Stimulated activated CD4-positive, alpha-beta T cell treated with anti-CD3 and anti-CD28 coated beads, Interleukin-4, amount 100 ng/mL, for 48 hours (primary cell): ENCODE measurements around the gene HES6.
"Not testable (repeated sequence)": the region's sequence is repeated elsewhere in the genome, so short reads cannot be mapped to it uniquely, and the experiment has no call there.

Source experiments
- DNase-seq, 2 donors: peaks; one replicate each; pipeline ENCODE4 v3.0.0-alpha.2; 2020; ENCODE audit warnings: low read depth in 2 of 2

The HES6 gene

GRCh38 chr2:238273433-238273832, 33.6 kb upstream of the HES6 start:
- DNase-seq, result not testable (repeated sequence)

- DNase-seq, result no peak
Measured at GRCh38 chr2:238272156-238272555, 32.3 kb upstream of the HES6 start.

GRCh38 chr2:238271686-238272085, 31.8 kb upstream of the HES6 start:
- DNase-seq, result not testable (repeated sequence)

- no peak for DNase-seq
Measured at GRCh38 chr2:238271061-238271554, 31.3 kb upstream of the HES6 start.

GRCh38 chr2:238270606-238271005, 30.8 kb upstream of the HES6 start:
- DNase-seq, result no peak

- no peak for DNase-seq
Measured at GRCh38 chr2:238269741-238270140, 29.9 kb upstream of the HES6 start.

GRCh38 chr2:238267884-238268680, 28.2 kb upstream of the HES6 start:
- DNase-seq, result no peak

GRCh38 chr2:238267341-238267710, 27.5 kb upstream of the HES6 start:
- DNase-seq, result no peak

GRCh38 chr2:238265605-238266004, 25.8 kb upstream of the HES6 start:
- no peak for DNase-seq

GRCh38 chr2:238264072-238264460, 24.2 kb upstream of the HES6 start:
- no peak for DNase-seq

- DNase-seq, result peak; percentile 63
Measured at GRCh38 chr2:238263204-238264071, 23.6 kb upstream of the HES6 start.

GRCh38 chr2:238262496-238263122, 22.8 kb upstream of the HES6 start:
- no peak for DNase-seq

GRCh38 chr2:238261718-238262375, 22.0 kb upstream of the HES6 start:
- DNase-seq, result no peak

- DNase-seq, result no peak
Measured at GRCh38 chr2:238260883-238261282, 21.0 kb upstream of the HES6 start.

- no peak for DNase-seq
Measured at GRCh38 chr2:238259061-238260020, 19.5 kb upstream of the HES6 start.

- DNase-seq, result no peak
Measured at GRCh38 chr2:238257786-238258700, 18.2 kb upstream of the HES6 start.

- DNase-seq, result peak; percentile 58 to 64
Measured at GRCh38 chr2:238256594-238257104, 16.8 kb upstream of the HES6 start.

GRCh38 chr2:238256111-238256510, 16.3 kb upstream of the HES6 start:
- DNase-seq, result no peak

GRCh38 chr2:238255636-238256035, 15.8 kb upstream of the HES6 start:
- DNase-seq, result no peak
